HepG2 (cell line): ENCODE measurements around the gene BAHCC1. TPM values are rescaled to one million over a fixed set of nuclear protein-coding genes. Genes with fewer than 3 reads are reported as not detected.

Experiments
- ATAC-seq: fragments of 200-7000 bp; cut with Tn5 transposase; 3 replicates; pipeline ENCODE4 v1.9.1; 2020; ENCODE audit warnings: mild to moderate bottlenecking, moderate library complexity
- BruUV-seq: library from RNA; stranded (reverse); fragments of 400-500 nt; replicated peaks from 2 replicates; lab custom pipeline; 2021; lab: Mats Ljungman, UMichigan
- CTCF ChIA-PET: fragments of 300-600 bp; formaldehyde crosslinking; extraction: SDS; loops from one replicate; lab custom pipeline; 2021; ENCODE audit warnings: low total read pairs, inconsistent platforms, low intra/inter-chr PET ratio; lab: Yijun Ruan, JAX
- POLR2A ChIA-PET: fragments of 350-600 bp; sonication (Branson Sonifier 250); formaldehyde crosslinking; loops from one replicate; lab custom pipeline; 2020; ENCODE audit warnings: antibody characterized with exemption, inconsistent platforms; lab: Yijun Ruan, JAX
- DNase-seq: peaks from one replicate; pipeline ENCODE4 v3.0.0-alpha.2; 2015; ENCODE audit warnings: low spot score
- FAIRE-seq: peaks from 3 replicates; lab custom pipeline; 2011; peaks lifted over from hg19 to GRCh38; lab: Jason Lieb, UNC
- H2AFZ ChIP-seq: one replicate; pipeline ENCODE4 v1.6.1; 2011; ENCODE audit warnings: low read length, inconsistent platforms
- H3K27ac ChIP-seq: fragments of 300-600 bp; 3 replicates; pipeline ENCODE4 v1.8.0; 2011; ENCODE audit warnings: mixed run types, mild to moderate bottlenecking, mixed read lengths, low read length, inconsistent platforms; ENCODE audit not compliant: insufficient read depth; ENCODE audit errors: extremely low read length
- H3K27me3 ChIP-seq, 2 experiments: fragments of 200-600 bp in 1 of 2; 2 replicates in 1 of 2; 3 replicates in 1 of 2; pipeline versions ENCODE4 v1.6.0 to v1.8.0; 2011; ENCODE audit warnings: low read length in 2 of 2, mild to moderate bottlenecking in 2 of 2, moderate library complexity in 2 of 2, inconsistent platforms in 1 of 2; ENCODE audit not compliant: insufficient read depth in 2 of 2, control insufficient read depth in 1 of 2
- H3K36me3 ChIP-seq, 2 experiments: fragments of 200-600 bp in 1 of 2; replicated peaks in 1 of 2; 2 replicates in 1 of 2; 3 replicates in 1 of 2; pipeline versions ENCODE4 v1.5.1 to v1.8.0; 2011; ENCODE audit warnings: low read length in 2 of 2, inconsistent platforms in 1 of 2; ENCODE audit not compliant: insufficient read depth in 2 of 2, control insufficient read depth in 1 of 2
- H3K4me1 ChIP-seq: 2 replicates; pipeline ENCODE4 v1.5.1; 2012; ENCODE audit warnings: low read length, inconsistent platforms; ENCODE audit not compliant: insufficient read depth
- H3K4me2 ChIP-seq: 2 replicates; pipeline ENCODE4 v1.6.0; 2011; ENCODE audit warnings: low read depth, low read length, inconsistent platforms
- H3K4me3 ChIP-seq, 3 experiments: fragments of 200-600 bp in 1 of 3; sonication (generic), shearing (Covaris generic) in 1 of 3; replicated peaks in 1 of 3; 2 replicates each; pipeline ENCODE4 v1.5.1; 2011 to 2016; ENCODE audit warnings: low read length in 3 of 3, inconsistent platforms in 2 of 3, low read depth in 2 of 3, mild to moderate bottlenecking in 2 of 3, control low read depth in 1 of 3, mixed read lengths in 1 of 3; ENCODE audit not compliant: insufficient read depth in 1 of 3
- H3K79me2 ChIP-seq: one replicate; pipeline ENCODE4 v1.6.1; 2011; ENCODE audit warnings: low read length, inconsistent platforms; ENCODE audit not compliant: insufficient read depth
- H3K9ac ChIP-seq: 2 replicates; pipeline ENCODE4 v1.6.0; 2011; ENCODE audit warnings: mild to moderate bottlenecking, low read depth, low read length, inconsistent platforms; ENCODE audit not compliant: insufficient read depth
- H3K9me3 ChIP-seq: 2 replicates; pipeline ENCODE4 v1.5.1; 2012; ENCODE audit warnings: mild to moderate bottlenecking, low read length
- H4K20me1 ChIP-seq: 2 replicates; pipeline ENCODE4 v1.6.0; 2011; ENCODE audit warnings: inconsistent platforms, mild to moderate bottlenecking, low read length, moderate library complexity; ENCODE audit not compliant: insufficient read depth
- EEA1 ChIP-seq: sonication (generic); formaldehyde crosslinking; IDR thresholded peaks from 2 replicates; pipeline ENCODE4 v1.5.1; 2020; ENCODE audit warnings: mild to moderate bottlenecking, missing genetic modification reagents, borderline replicate concordance
- HNRNPK ChIP-seq: fragments of 200-400 bp; formaldehyde crosslinking; IDR thresholded peaks from 2 replicates; pipeline ENCODE4 v1.6.1; 2018; ENCODE audit warnings: low read length, low read depth, moderate library complexity, mild to moderate bottlenecking; ENCODE audit not compliant: poor library complexity, severe bottlenecking
- NBN ChIP-seq: fragments of 450-650 bp; conservative IDR thresholded peaks from 2 replicates; pipeline ENCODE4 v1.6.1; 2017
- TOE1 ChIP-seq: sonication (generic); formaldehyde crosslinking; IDR thresholded peaks from 2 replicates; pipeline ENCODE4 v1.4.0; 2020; ENCODE audit warnings: mild to moderate bottlenecking, missing genetic modification reagents
- ZNF282 ChIP-seq: fragments of 450-650 bp; IDR thresholded peaks from 2 replicates; pipeline ENCODE4 v1.6.1; 2018; ENCODE audit not compliant: partially characterized antibody
- ZUFSP ChIP-seq: sonication (generic); formaldehyde crosslinking; IDR thresholded peaks from 2 replicates; pipeline ENCODE4 v1.9.0; 2021; ENCODE audit warnings: missing genetic modification reagents, mild to moderate bottlenecking, borderline replicate concordance
- WGBS: methylation state at CpG from one replicate; pipeline ENCODE4 v1.1.6; 2017; ENCODE audit warnings: low lambda C conversion rate; 5-methylcytosine and 5-hydroxymethylcytosine counted together
- in situ Hi-C: cut with HindIII; loops from 2 replicates; pipeline ENCODE4 v1.10.0; 2017; ENCODE audit warnings: low pct_unique_long_range_greater_than_20kb; ENCODE audit not compliant: extremely low pct_ligation_motif_present
- intact Hi-C: fragments of 100-400 bp; cut with micrococcal nuclease; formaldehyde crosslinking; loops from one replicate; pipeline ENCODE4 v1.10.0; 2022; ENCODE audit not compliant: unreplicated experiment
- polyA plus RNA-seq, 8 experiments: library from polyadenylated mRNA; depleted of rRNA in 3 of 8; stranded (reverse) in 7 of 8; unstranded in 1 of 8; fragments of >200 nt; fragmentation: Illumina TruSeq in 4 of 8; extraction: Trizol in 4 of 8; gene quantifications; 2 replicates each; pipeline versions ENCODE4 v1.2.1 to v1.2.3, GENCODE V29; 2011 to 2016; ENCODE audit warnings: low read depth in 4 of 8, missing spikeins in 1 of 8, mixed read lengths in 1 of 8; ENCODE audit not compliant: insufficient read depth in 1 of 8
- total RNA-seq, 5 experiments: library from RNA; depleted of rRNA; stranded (reverse); fragments of >200 nt; fragmentation: Illumina TruSeq; extraction: Trizol; gene quantifications; 2 replicates each; pipeline ENCODE4 v1.2.3, GENCODE V29; 2016; ENCODE audit warnings: low read depth in 1 of 5

BAHCC1 gene
- total and polyA plus RNA-seq, 2 of the 13 experiments (the other 11 are each of a cell fraction or from before 2014, with no cell fraction given) = 1.4 to 1.7 TPM

- Histone ChIP-seq H3K79me2 (no peaks in the 10 kb centered on the region), H3K36me3 (no peaks in the 10 kb centered on the region), H4K20me1 (no peaks in the 10 kb centered on the region; the same call in 1 of the 2 replicates), H3K4me2 (no peak overlapping the region), H3K9me3 (no peaks in the 10 kb centered on the region), H3K27ac (no peak overlapping the region), H3K9ac (no peak overlapping the region), H3K27me3 (no peaks in the 10 kb centered on the region), H2AFZ (no peak overlapping the region), H3K4me1 (no peaks in the 10 kb centered on the region), H3K4me3 (no peak overlapping the region)
- BruUV-seq = no TSS peak
- no peak for ATAC-seq
- TF ChIP-seq EEA1 = 0 out of 2 replicates have a peak, but pooled peaks have one; percentile 47
- no peak for TF ChIP-seq ZNF282
- TF ChIP-seq TOE1 (CRISPR knock-in tag) = no peak
- no peak for TF ChIP-seq ZUFSP
- TF ChIP-seq NBN = no peak
- TF ChIP-seq HNRNPK = peak; percentile 32
- 74% methylated on average over 16 of the region's 30 CpGs for WGBS
- ChIA-PET POLR2A (no interaction called here), CTCF (no interaction called here)
- intact Hi-C loops = no loop called here
- DNase-seq = no peak
- FAIRE-seq = no peak
- in situ Hi-C loops = no loop called here
Measured at GRCh38 chr17:81413497-81414135, 18.4 kb downstream of the BAHCC1 start.
